PC-9 (cell line): ENCODE data around the gene IL1RAPL1. TPM values are rescaled to one million over a fixed set of nuclear protein-coding genes. Genes with fewer than 3 reads are reported as not detected.

Source experiments
- BruUV-seq: library from RNA; stranded (reverse); fragments of 400-500 nt; replicated peaks from 2 replicates; lab custom pipeline; 2021; lab: Mats Ljungman, UMichigan
- CTCF ChIA-PET: fragments of 300-600 bp; sonication (Branson Sonifier 250); formaldehyde crosslinking; loops from one replicate; lab custom pipeline; 2022; ENCODE audit warnings: antibody characterized with exemption; lab: Charles Lee
- POLR2A ChIA-PET: fragments of 300-600 bp; sonication (Branson Sonifier 250); formaldehyde crosslinking; loops from one replicate; lab custom pipeline; 2022; ENCODE audit warnings: antibody characterized with exemption; ENCODE audit not compliant: unreplicated experiment; lab: Charles Lee
- DNase-seq, 2 experiments: peaks; one replicate each; pipeline versions ENCODE4 v3.0.0 to v3.0.0-alpha.2; 2015 to 2022; ENCODE audit warnings: mixed read lengths in 1 of 2
- H2AFZ ChIP-seq: fragments of 200-600 bp; sonication (generic); 2 replicates; pipeline ENCODE4 v1.8.1; 2017; ENCODE audit warnings: antibody characterized with exemption
- H3F3A ChIP-seq: fragments of 200-600 bp; sonication (generic); 2 replicates; pipeline ENCODE4 v1.8.1; 2017; ENCODE audit warnings: antibody characterized with exemption, mild to moderate bottlenecking, low read depth; ENCODE audit not compliant: insufficient read depth
- H3K27ac ChIP-seq: fragments of 200-600 bp; sonication (generic); 2 replicates; pipeline ENCODE4 v1.6.1; 2016; ENCODE audit warnings: mixed run types
- H3K27me3 ChIP-seq: fragments of 200-600 bp; sonication (generic); 2 replicates; pipeline ENCODE4 v1.6.1; 2016; ENCODE audit warnings: low read depth, mixed run types; ENCODE audit not compliant: insufficient read depth
- H3K36me3 ChIP-seq: fragments of 200-600 bp; sonication (generic); 2 replicates; pipeline ENCODE4 v1.6.1; 2016; ENCODE audit warnings: low read depth, mixed run types
- H3K4me1 ChIP-seq: fragments of 200-600 bp; sonication (generic); replicated peaks from 2 replicates; pipeline ENCODE4 v1.6.1; 2016; ENCODE audit warnings: mixed run types; ENCODE audit not compliant: insufficient read depth
- H3K4me2 ChIP-seq: fragments of 200-600 bp; sonication (generic); 2 replicates; pipeline ENCODE4 v1.6.1; 2017; ENCODE audit warnings: mixed run types
- H3K4me3 ChIP-seq: fragments of 200-600 bp; sonication (generic); 2 replicates; pipeline ENCODE4 v1.6.1; 2016; ENCODE audit warnings: mixed run types
- H3K79me2 ChIP-seq: fragments of 200-600 bp; sonication (generic); 2 replicates; pipeline ENCODE4 v1.6.1; 2017; ENCODE audit warnings: low read depth, mixed run types
- H3K9me2 ChIP-seq: fragments of 200-600 bp; sonication (generic); 2 replicates; pipeline ENCODE4 v1.8.1; 2017; ENCODE audit warnings: mild to moderate bottlenecking; ENCODE audit not compliant: insufficient read depth
- H3K9me3 ChIP-seq: fragments of 200-600 bp; sonication (generic); 2 replicates; pipeline ENCODE4 v1.8.1; 2016; ENCODE audit warnings: low read depth; ENCODE audit not compliant: insufficient read depth
- H4K20me1 ChIP-seq: fragments of 200-600 bp; sonication (generic); 2 replicates; pipeline ENCODE4 v1.8.1; 2017; ENCODE audit not compliant: insufficient read depth
- CTCF ChIP-seq: fragments of 200-600 bp; sonication (generic); conservative IDR thresholded peaks from 2 replicates; pipeline ENCODE4 v1.6.1; 2017; ENCODE audit warnings: mixed run types, antibody characterized with exemption, mild to moderate bottlenecking, moderate library complexity
- EZH2 ChIP-seq: fragments of 200-600 bp; sonication (generic); IDR thresholded peaks from 2 replicates; pipeline ENCODE4 v1.8.0; 2017; ENCODE audit warnings: antibody characterized with exemption, low read depth
- intact Hi-C: fragments of 100-400 bp; cut with micrococcal nuclease; formaldehyde crosslinking; loops from one replicate; pipeline ENCODE4 v1.10.0; 2022; ENCODE audit not compliant: unreplicated experiment
- total RNA-seq: library from RNA; stranded (reverse); gene quantifications from 2 replicates; pipeline ENCODE4 v1.2.3, GENCODE V29; 2021

IL1RAPL1 gene
- total RNA-seq, 1 experiment from 2014 or later: 0.26 TPM

- TF ChIP-seq CTCF: no peak
Observed at GRCh38 chrX:29858714-29859113, 1271.5 kb downstream of the IL1RAPL1 start.

GRCh38 chrX:29862126-29862677 is 1275.0 kb downstream of the IL1RAPL1 start:
- ChIA-PET POLR2A (no interaction called here), CTCF (interaction anchor here (0.6 kb wide), 1 partner anchor 248 kb away, joined by 14 read pairs; no protein-coding TSS in a partner anchor)
- TF ChIP-seq EZH2: no peak
- no peak for TF ChIP-seq CTCF
- H3K4me3 ChIP-seq: no peak overlapping the region
- no peaks in the 10 kb centered on the region for H3K4me1 ChIP-seq
- no peaks in the 10 kb centered on the region for H4K20me1 ChIP-seq
- H3F3A ChIP-seq: no peaks in the 10 kb centered on the region
- H3K79me2 ChIP-seq: no peaks in the 10 kb centered on the region
- no peak overlapping the region for H2AFZ ChIP-seq
- H3K36me3 ChIP-seq: no peaks in the 10 kb centered on the region
- no TSS peak for BruUV-seq
- no peak for DNase-seq
- no peaks in the 10 kb centered on the region for H3K9me3 ChIP-seq
- H3K27me3 ChIP-seq: no peaks in the 10 kb centered on the region
- H3K27ac ChIP-seq: no peak overlapping the region
- H3K9me2 ChIP-seq: no peaks in the 10 kb centered on the region
- H3K4me2 ChIP-seq: no peak overlapping the region
- intact Hi-C loops: no loop called here

More at GRCh38 chrX:29858714-29859113, 1271.5 kb downstream of the IL1RAPL1 start:
- H3K9me3 ChIP-seq: no peaks in the 10 kb centered on the region
- no peaks in the 10 kb centered on the region for H4K20me1 ChIP-seq
- DNase-seq: no peak
- no peak overlapping the region for H2AFZ ChIP-seq
- no peak overlapping the region for H3K4me2 ChIP-seq
- no peaks in the 10 kb centered on the region for H3F3A ChIP-seq
- no TSS peak for BruUV-seq
- ChIA-PET CTCF (no interaction called here), POLR2A (no interaction called here)
- H3K4me1 ChIP-seq: no peaks in the 10 kb centered on the region
- no peaks in the 10 kb centered on the region for H3K9me2 ChIP-seq
- no peaks in the 10 kb centered on the region for H3K79me2 ChIP-seq
- no peak overlapping the region for H3K4me3 ChIP-seq
- H3K27me3 ChIP-seq: no peaks in the 10 kb centered on the region
- no peaks in the 10 kb centered on the region for H3K36me3 ChIP-seq
- H3K27ac ChIP-seq: no peak overlapping the region
- intact Hi-C loops: no loop called here

- ChIA-PET POLR2A (no interaction called here), CTCF (no interaction called here)
- Histone ChIP-seq H3K9me2 (no peaks in the 10 kb centered on the region), H3K4me2 (no peak overlapping the region), H3K27me3 (no peaks in the 10 kb centered on the region), H3K36me3 (no peaks in the 10 kb centered on the region), H3K4me1 (no peaks in the 10 kb centered on the region), H3K27ac (no peak overlapping the region), H3K9me3 (no peaks in the 10 kb centered on the region), H2AFZ (no peak overlapping the region), H3F3A (no peaks in the 10 kb centered on the region), H3K79me2 (no peaks in the 10 kb centered on the region), H4K20me1 (no peaks in the 10 kb centered on the region), H3K4me3 (no peak overlapping the region)
- no TSS peak for BruUV-seq
- intact Hi-C loops: no loop called here
- TF ChIP-seq EZH2 (no peak), CTCF (no peak)
- DNase-seq: no peak
Observed at GRCh38 chrX:29867971-29868370, 1280.7 kb downstream of the IL1RAPL1 start.
